ENCODE data around the gene RASD1.
"Not testable (repeated sequence)": the region's sequence is repeated elsewhere in the genome, so short reads cannot be mapped to it uniquely, and the experiment has no call there.

The RASD1 gene

GRCh38 chr17:17467720-17468119 lies 28.5 kb downstream of the RASD1 start:
- no peak for FAIRE-seq

DNA sequence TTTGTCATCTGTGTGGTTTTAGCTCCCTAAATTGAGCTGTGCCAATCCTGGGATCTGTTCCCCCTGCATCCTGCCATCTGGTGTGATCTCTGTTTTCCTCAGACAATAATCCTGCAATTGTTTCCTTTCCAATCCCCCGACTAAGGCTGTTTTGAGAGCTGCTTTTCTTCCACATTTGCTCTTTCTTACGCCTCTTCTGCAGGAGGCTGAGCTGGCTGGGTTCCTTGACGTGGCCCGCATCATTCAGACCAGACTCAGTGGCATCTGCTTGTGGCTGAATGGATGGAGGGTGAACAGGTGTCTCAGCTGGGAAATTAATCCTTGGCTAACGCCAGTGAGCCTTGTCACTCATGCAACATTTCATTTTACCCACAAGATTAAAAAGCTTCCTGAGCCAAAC lies 29.2 kb downstream of the RASD1 start:
- FAIRE-seq = no peak

DNA sequence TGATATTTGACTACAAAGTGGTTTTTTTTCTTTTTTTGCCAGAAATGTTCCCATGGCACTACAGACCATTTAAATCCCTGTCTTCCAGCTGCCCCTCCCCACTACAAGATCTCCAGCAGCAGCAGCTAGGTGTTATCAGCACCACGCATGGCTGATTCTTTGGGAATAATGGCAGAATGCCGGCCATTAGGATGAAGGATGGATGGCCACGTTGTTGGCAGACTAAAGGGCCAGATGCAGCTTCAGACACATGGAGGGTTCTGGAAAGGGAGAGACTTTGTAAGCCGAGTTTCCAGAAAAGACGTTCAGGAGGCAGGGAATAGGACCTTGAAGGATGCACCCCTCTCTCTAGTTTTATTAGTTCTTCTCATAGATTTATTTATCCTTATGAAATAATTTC lies 29.7 kb downstream of the RASD1 start:
- FAIRE-seq = no peak

DNA sequence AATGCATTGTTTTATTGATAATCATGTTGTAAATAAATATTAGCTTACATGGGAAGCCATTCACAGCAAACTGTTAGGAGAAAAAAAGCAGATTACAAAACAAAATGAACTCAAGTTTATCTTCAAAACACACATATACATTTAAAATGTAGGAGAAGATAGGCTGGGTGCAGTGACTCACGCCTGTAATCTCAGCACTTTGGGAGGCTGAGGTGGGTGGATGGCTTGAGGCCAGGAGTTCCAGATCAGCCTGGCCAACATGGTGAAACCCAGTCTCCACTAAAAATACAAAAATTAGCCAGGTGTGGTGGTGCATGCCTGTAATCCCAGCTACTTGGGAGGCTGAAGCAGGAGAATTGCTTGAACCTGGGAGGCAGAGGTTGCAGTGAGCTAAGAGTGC lies 30.3 kb downstream of the RASD1 start:
- FAIRE-seq = not testable (repeated sequence)

- FAIRE-seq = no peak
Observed at GRCh38 chr17:17463821-17464220, 32.4 kb downstream of the RASD1 start.

DNA sequence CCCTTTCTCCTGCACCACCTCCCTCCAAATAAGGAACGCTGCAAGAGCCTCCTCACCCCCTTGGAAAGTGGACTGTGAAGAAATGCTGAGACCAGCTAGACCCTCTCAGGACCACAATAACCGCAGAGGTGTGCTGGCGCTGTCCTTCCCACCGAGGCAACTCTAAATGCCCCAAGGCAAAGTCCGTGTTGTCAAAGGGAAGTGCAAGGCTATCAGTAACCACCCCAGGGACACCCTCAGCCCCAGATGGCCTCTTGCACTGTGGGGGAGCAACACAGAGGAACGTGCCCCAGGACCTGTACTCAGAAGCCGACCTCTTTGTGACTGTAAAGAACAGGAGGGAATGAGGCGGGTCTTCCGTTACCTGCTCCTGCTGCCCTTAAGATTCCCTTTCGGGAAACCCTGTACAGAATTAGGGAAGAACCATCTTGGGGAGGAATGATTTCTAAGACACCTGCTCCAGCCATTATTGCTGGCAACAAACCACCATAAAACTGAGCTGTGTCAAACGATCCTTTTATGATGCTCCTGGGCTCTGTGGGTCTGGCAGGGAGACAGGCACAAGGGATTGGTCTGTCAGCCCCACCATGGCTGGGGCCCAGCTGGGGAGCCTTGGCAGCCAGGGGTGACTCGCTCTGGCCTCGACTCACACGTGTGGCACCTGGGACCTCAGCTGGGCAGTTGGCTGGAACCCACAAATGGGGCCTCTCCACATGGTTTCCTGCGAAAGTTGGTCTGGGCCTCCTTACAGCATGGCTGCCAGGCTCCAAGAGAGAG lies 34.0 kb downstream of the RASD1 start:
- FAIRE-seq = no peak

DNA sequence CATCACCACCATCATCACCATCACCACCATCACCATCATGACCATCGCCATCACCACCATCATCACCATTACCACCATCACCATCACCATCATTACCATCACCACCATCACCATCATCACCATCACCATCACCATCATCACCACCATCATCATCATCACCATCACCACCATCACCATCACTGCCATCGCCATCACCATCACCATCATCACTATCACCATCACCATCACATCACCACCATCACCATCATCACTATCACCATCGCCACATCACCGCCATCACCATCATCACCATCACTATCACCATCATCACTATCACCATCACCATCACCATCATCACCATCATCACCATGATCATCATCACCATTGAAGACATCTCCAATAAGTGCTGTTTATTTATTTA lies 36.2 kb downstream of the RASD1 start:
- no peak for FAIRE-seq

DNA sequence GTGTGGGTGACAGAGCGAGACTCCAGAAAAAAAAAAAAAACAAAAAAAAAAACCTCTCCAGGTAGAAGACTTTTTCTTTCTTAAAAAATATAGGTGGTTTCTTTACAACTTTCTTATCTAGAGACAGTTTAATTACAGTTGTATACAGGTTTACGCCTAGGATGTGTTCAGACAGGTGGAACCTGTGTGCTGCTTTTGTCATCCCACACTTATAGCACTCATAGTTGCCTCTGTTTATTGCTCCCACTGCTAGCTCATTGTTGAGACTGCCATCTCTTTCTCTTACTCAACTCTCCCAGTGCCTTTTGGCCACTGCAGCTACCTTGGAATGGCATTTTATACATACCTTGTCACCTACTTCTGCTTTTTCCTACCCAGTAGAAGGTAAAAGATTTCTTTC lies 38.5 kb downstream of the RASD1 start:
- no peak for FAIRE-seq

DNA sequence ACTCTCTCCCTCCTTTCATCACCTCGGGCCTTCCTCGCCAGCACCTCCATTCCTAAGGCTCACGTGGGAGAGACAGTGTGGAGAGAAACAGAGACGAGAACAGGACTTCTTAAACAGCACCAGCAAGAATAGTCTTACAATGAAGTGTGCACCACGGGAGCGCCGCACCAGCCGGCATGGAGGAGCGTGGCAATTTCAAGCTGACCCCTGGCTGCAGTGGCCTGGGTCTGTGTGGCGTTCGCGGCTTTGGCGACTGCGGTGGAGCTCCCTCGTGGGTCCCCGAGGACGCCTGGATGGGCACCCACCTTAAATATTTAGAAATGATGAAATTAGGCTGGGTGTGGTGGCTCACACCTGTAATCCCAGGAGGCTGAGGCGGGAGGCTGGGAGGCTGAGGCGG lies 39.9 kb downstream of the RASD1 start:
- no peak for FAIRE-seq

- no peak for FAIRE-seq
Observed at GRCh38 chr17:17455173-17455572, 41.0 kb downstream of the RASD1 start.

DNA sequence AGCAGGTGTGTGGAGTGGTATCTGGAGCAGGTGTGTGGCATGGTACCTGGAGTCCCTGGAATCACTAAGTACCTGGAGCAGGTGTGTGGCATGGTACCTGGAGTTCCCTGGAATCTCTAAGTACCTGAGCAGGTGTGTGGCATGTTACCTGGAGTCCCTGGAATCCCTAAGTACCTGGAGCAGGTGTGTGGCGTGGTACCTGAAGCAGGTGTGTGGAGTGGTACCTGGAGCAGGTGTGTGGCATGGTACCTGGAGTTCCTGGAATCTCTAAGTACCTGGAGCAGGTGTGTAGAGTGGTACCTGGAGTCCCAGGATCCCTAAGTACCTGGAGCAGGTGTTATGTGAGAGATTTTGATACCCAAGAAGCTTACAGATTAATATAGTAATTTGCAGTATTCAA lies 41.5 kb downstream of the RASD1 start:
- FAIRE-seq = not testable (repeated sequence)

GRCh38 chr17:17454276-17454675 lies 41.9 kb downstream of the RASD1 start:
- FAIRE-seq = no peak

- no peak for FAIRE-seq
Observed at GRCh38 chr17:17453088-17453487, 43.1 kb downstream of the RASD1 start.

DNA sequence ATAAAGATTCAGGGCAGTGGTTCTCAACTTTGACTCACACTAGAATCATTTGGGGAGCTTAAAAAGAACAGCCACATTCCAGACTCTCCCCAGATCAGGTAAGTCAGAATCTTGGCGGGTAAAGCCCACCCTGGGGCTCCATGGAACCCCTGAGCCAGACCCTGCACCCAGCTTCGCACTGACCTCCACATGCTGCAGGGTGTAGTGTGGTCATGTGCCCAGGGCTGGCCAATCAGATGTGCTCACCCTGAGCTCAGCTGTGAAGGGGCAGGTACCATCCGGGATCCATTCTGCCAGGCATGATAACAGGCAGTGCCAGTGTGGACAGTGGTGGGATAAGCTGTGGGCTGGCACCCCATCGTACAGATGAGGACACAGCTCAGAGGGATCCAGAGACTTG lies 47.5 kb downstream of the RASD1 start:
- FAIRE-seq = no peak

- FAIRE-seq = no peak
Observed at GRCh38 chr17:17448076-17448475, 48.1 kb downstream of the RASD1 start.

DNA sequence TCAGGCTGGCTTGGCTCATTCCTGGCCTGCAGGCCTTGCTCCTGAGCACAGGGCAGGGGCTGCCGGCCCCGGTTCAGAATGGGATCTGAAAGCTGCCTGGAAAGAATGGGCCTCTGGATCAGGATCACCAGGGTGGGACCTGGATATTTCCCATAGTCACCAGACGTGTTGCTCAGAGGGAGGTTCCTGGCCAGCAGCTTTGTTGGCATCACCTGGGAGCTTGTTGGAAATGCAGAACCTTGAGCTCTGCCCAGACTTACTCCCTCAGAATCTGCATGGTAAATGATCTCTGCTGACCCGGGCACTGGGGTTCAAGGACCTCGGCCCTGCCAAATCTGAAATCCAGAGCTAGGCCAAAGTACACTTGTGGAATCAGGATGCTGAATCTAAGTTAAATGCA lies 48.9 kb downstream of the RASD1 start:
- no peak for FAIRE-seq

DNA sequence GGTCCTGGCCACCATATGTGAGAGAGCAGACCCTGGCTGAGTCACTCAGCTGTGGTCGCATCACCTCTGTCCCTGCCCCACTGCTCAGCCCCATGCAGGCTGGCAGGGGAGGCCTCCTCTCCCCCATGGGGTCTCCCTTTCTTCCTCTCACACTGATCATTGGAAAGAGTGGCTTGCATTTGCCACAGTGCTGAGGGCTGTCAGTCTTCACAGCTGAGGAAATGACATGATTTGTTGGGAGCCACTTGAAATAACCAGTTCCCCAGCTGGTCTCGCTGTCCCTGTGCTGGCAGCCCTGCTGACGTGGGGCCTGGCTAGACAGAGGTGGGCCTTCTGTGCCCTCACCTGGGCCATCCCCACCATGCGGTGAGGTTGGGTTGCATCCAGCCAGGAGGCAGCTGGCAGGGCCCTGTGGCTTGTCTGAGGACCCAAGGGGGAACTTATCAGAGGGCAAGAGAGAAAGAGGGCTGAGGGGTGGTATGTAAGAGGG lies 49.5 kb downstream of the RASD1 start:
- FAIRE-seq = no peak

GRCh38 chr17:17445925-17446665 lies 50.1 kb downstream of the RASD1 start:
- no peak for FAIRE-seq

GRCh38 chr17:17445296-17445924 lies 50.8 kb downstream of the RASD1 start:
- no peak for FAIRE-seq
